NCI-H1417 treated with DMSO at 0.1 percent for 48 hours (cell line): ENCODE results near the gene CNNM1.

ENCODE experiments used
- DNase-seq: peaks from one replicate; lab custom pipeline; 2025; lab: John Stamatoyannopoulos, UW

Gene CNNM1

GRCh38 chr10:99372546-99373271, 43.6 kb downstream of the CNNM1 start:
- DNase-seq, result no peak

GRCh38 chr10:99374526-99374925, 45.4 kb downstream of the CNNM1 start:
- DNase-seq, result no peak

GRCh38 chr10:99374972-99375371, 45.8 kb downstream of the CNNM1 start:
- no peak for DNase-seq

- DNase-seq, result no peak
Measured at GRCh38 chr10:99375426-99375825, 46.3 kb downstream of the CNNM1 start.

GRCh38 chr10:99382176-99382575, 53.0 kb downstream of the CNNM1 start:
- no peak for DNase-seq

- DNase-seq, result no peak
Measured at GRCh38 chr10:99387071-99387470, 57.9 kb downstream of the CNNM1 start.

GRCh38 chr10:99387541-99387940, 58.4 kb downstream of the CNNM1 start:
- no peak for DNase-seq

GRCh38 chr10:99389729-99390480, 60.7 kb downstream of the CNNM1 start:
- no peak for DNase-seq

GRCh38 chr10:99391346-99391745, 62.2 kb downstream of the CNNM1 start:
- DNase-seq, result no peak

GRCh38 chr10:99393036-99393435, 63.9 kb downstream of the CNNM1 start:
- no peak for DNase-seq

- no peak for DNase-seq
Measured at GRCh38 chr10:99393683-99394082, 64.5 kb downstream of the CNNM1 start.

- no peak for DNase-seq
Measured at GRCh38 chr10:99394256-99394655, 65.1 kb downstream of the CNNM1 start.

- no peak for DNase-seq
Measured at GRCh38 chr10:99394761-99395386, 65.7 kb downstream of the CNNM1 start.

- DNase-seq, result no peak
Measured at GRCh38 chr10:99395750-99396445, 66.7 kb downstream of the CNNM1 start.

GRCh38 chr10:99396471-99396870, 67.3 kb downstream of the CNNM1 start:
- DNase-seq, result no peak

- DNase-seq, result no peak
Measured at GRCh38 chr10:99399664-99400063, 70.5 kb downstream of the CNNM1 start.

- no peak for DNase-seq
Measured at GRCh38 chr10:99403674-99404073, 74.5 kb downstream of the CNNM1 start.

- no peak for DNase-seq
Measured at GRCh38 chr10:99406149-99406548, 77.0 kb downstream of the CNNM1 start.

GRCh38 chr10:99410146-99410545, 81.0 kb downstream of the CNNM1 start:
- no peak for DNase-seq

GRCh38 chr10:99410876-99411275, 81.7 kb downstream of the CNNM1 start:
- no peak for DNase-seq

GRCh38 chr10:99411546-99411945, 82.4 kb downstream of the CNNM1 start:
- no peak for DNase-seq

- no peak for DNase-seq
Measured at GRCh38 chr10:99412099-99412498, 82.9 kb downstream of the CNNM1 start.
